NCI-H187 treated with DMSO at 0.1 percent for 48 hours (cell line): ENCODE data around the gene PIAS1.
"Not testable (repeated sequence)": the region's sequence is repeated elsewhere in the genome, so short reads cannot be mapped to it uniquely, and the experiment has no call there.

ENCODE experiments used
- DNase-seq: peaks from one replicate; lab custom pipeline; 2025; lab: John Stamatoyannopoulos, UW

PIAS1 gene

GRCh38 chr15:68218847-68219798 is 165.0 kb downstream of the PIAS1 start:
- no peak for DNase-seq

- DNase-seq = no peak
Observed at GRCh38 chr15:68220489-68220888, 166.4 kb downstream of the PIAS1 start.

- DNase-seq = no peak
Observed at GRCh38 chr15:68220967-68221366, 166.9 kb downstream of the PIAS1 start.

- DNase-seq = not testable (repeated sequence)
Observed at GRCh38 chr15:68221530-68222431, 167.7 kb downstream of the PIAS1 start.

GRCh38 chr15:68222432-68222743 is 168.3 kb downstream of the PIAS1 start:
- DNase-seq = not testable (repeated sequence)

GRCh38 chr15:68223171-68223570 is 169.1 kb downstream of the PIAS1 start:
- DNase-seq = no peak

GRCh38 chr15:68224108-68224507 is 170.0 kb downstream of the PIAS1 start:
- DNase-seq = no peak

- DNase-seq = no peak
Observed at GRCh38 chr15:68224546-68225250, 170.6 kb downstream of the PIAS1 start.

- not testable (repeated sequence) for DNase-seq
Observed at GRCh38 chr15:68225442-68225841, 171.3 kb downstream of the PIAS1 start.

GRCh38 chr15:68227643-68228142 is 173.6 kb downstream of the PIAS1 start:
- DNase-seq = no peak

GRCh38 chr15:68228143-68228970 is 174.2 kb downstream of the PIAS1 start:
- DNase-seq = no peak

- DNase-seq = no peak
Observed at GRCh38 chr15:68228971-68229385, 174.9 kb downstream of the PIAS1 start.

GRCh38 chr15:68229386-68230156 is 175.5 kb downstream of the PIAS1 start, which contains the start of gene CLN6:
Gene CLN6 (minus strand): TSS chr15:68229728. CDS start chr15:68229584, 144 bp downstream.
- peak; percentile 16 for DNase-seq

- DNase-seq = no peak
Observed at GRCh38 chr15:68230157-68231100, 176.3 kb downstream of the PIAS1 start.

- DNase-seq = no peak
Observed at GRCh38 chr15:68231102-68231818, 177.1 kb downstream of the PIAS1 start.

GRCh38 chr15:68232449-68232848 is 178.3 kb downstream of the PIAS1 start:
- no peak for DNase-seq

GRCh38 chr15:68232937-68233336 is 178.8 kb downstream of the PIAS1 start:
- DNase-seq = no peak

- no peak for DNase-seq
Observed at GRCh38 chr15:68234060-68234459, 179.9 kb downstream of the PIAS1 start.
